AG09309 (cell line): Measurements from ENCODE around the gene PNMA6E.
"Not testable (repeated sequence)": the region's sequence is repeated elsewhere in the genome, so short reads cannot be mapped to it uniquely, and the experiment has no call there.

Experiments used
- DNase-seq: peaks from one replicate; pipeline ENCODE4 v3.0.0-alpha.2; 2010; ENCODE audit warnings: low read depth
- H3K4me3 ChIP-seq: 2 replicates; pipeline ENCODE4 v1.5.1; 2011; ENCODE audit warnings: mild to moderate bottlenecking, low read depth, low read length, moderate library complexity; ENCODE audit not compliant: control insufficient read depth
- CTCF ChIP-seq: IDR thresholded peaks from 2 replicates; pipeline ENCODE4 v1.5.1; 2011; ENCODE audit warnings: mild to moderate bottlenecking, low read depth, low read length, inconsistent platforms; ENCODE audit not compliant: insufficient read depth, control insufficient read depth; ENCODE audit errors: missing control alignments

PNMA6E gene

GRCh38 chrX:153405426-153405825, 4.3 kb upstream of the PNMA6E start:
- no peak for TF ChIP-seq CTCF
- no peak for DNase-seq
- H3K4me3 ChIP-seq = no peak overlapping the region

GRCh38 chrX:153404333-153404732, 3.2 kb upstream of the PNMA6E start:
- DNase-seq, H3K4me3 ChIP-seq: not testable (repeated sequence)

- no peak for DNase-seq
- H3K4me3 ChIP-seq = no peak overlapping the region
- peak; percentile 51 for TF ChIP-seq CTCF
Observed at GRCh38 chrX:153400146-153401132, 711 bp downstream of the PNMA6E start.

GRCh38 chrX:153398275-153398960, 2.7 kb downstream of the PNMA6E start:
- DNase-seq = no peak
- TF ChIP-seq CTCF = no peak
- no peak overlapping the region for H3K4me3 ChIP-seq

GRCh38 chrX:153397256-153397960, 3.7 kb downstream of the PNMA6E start:
- H3K4me3 ChIP-seq = no peak overlapping the region
- TF ChIP-seq CTCF = no peak
- DNase-seq = no peak

GRCh38 chrX:153396320-153397195, 4.6 kb downstream of the PNMA6E start:
- no peak for DNase-seq
- no peak for TF ChIP-seq CTCF
- H3K4me3 ChIP-seq = no peak overlapping the region
